HEK293T (cell line): ENCODE results near the gene CANT1.

Source experiments
- BHLHE40 ChIP-seq: fragments of 450-650 bp; IDR thresholded peaks from 2 replicates; pipeline ENCODE4 v1.6.1; 2016; ENCODE audit warnings: mild to moderate bottlenecking, moderate library complexity, borderline replicate concordance
- FOXK2 ChIP-seq: fragments of 450-650 bp; IDR thresholded peaks from 2 replicates; pipeline ENCODE4 v1.6.1; 2016; ENCODE audit warnings: mild to moderate bottlenecking
- FOXM1 ChIP-seq: fragments of 450-650 bp; IDR thresholded peaks from 2 replicates; pipeline ENCODE4 v1.6.1; 2017; ENCODE audit warnings: mild to moderate bottlenecking, borderline replicate concordance
- LEF1 ChIP-seq: fragments of 450-650 bp; IDR thresholded peaks from 2 replicates; pipeline ENCODE4 v1.6.1; 2017; ENCODE audit warnings: mild to moderate bottlenecking, borderline replicate concordance
- NFRKB ChIP-seq: fragments of 450-650 bp; IDR thresholded peaks from 2 replicates; pipeline ENCODE4 v1.6.1; 2016; ENCODE audit warnings: mild to moderate bottlenecking, moderate library complexity
- SP1 ChIP-seq: fragments of 450-650 bp; IDR thresholded peaks from 2 replicates; pipeline ENCODE4 v1.6.1; 2017
- SUZ12 ChIP-seq: fragments of 450-650 bp; IDR thresholded peaks from 2 replicates; pipeline ENCODE4 v1.6.1; 2016; ENCODE audit warnings: mild to moderate bottlenecking
- TARDBP ChIP-seq: fragments of 450-650 bp; IDR thresholded peaks from 2 replicates; pipeline ENCODE4 v1.6.1; 2016
- TF ChIP-seq, protein P1 (sequence below): fragments of 450-650 bp; IDR thresholded peaks from 2 replicates; pipeline ENCODE4 v1.6.1; 2016

DNA sequence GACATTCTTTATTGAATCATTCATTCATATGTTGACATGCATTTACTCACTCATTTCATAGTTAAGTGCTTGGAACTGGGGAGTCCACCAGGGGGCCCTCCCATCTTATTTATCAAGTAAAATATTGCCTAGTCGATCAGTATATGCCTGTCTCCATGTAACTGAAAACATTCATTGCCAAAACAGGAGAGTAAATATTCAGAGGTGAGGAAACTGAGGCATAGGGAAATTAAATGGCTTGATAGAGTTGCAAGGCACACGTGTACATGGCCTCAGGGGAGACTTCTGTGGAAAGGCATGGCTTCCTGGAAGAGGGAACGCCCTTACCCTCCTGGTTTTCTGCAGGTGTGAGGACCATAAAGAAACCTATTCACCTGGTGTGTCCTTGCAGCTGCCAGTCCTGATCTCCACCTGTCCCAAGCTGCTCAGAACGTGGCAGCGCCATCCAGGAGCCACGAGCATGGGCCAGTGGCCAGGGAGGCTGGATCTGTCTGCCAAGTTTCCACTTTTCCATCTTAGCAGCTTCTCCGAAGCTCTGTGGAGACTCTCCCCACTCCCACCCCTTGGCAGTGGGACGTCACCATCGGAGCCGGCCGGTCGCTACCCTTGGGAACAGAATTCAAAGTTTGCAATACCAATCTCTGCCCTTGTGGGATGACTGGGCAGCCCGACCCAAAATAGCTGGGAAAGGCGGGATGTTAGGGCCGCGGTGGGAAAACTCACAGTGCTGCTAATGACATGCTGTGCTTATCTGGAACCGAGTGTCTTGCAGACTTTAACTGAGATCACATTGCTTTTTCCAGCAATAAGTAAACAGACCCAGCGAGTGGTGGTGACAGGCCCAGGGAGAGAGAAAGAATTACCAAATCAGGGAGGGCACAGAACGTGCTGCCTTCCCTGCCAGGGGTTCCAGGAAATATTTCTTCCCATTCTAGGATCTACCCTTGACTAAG lies 10.3 kb upstream of the CANT1 start:
- no peak for TF ChIP-seq TARDBP
- TF ChIP-seq SUZ12 = no peak
- TF ChIP-seq SP1 = no peak
- TF ChIP-seq LEF1 = no peak
- no peak for TF ChIP-seq NFRKB
- no peak for TF ChIP-seq FOXK2
- TF ChIP-seq FOXM1 = no peak
- TF ChIP-seq, protein P1, sequence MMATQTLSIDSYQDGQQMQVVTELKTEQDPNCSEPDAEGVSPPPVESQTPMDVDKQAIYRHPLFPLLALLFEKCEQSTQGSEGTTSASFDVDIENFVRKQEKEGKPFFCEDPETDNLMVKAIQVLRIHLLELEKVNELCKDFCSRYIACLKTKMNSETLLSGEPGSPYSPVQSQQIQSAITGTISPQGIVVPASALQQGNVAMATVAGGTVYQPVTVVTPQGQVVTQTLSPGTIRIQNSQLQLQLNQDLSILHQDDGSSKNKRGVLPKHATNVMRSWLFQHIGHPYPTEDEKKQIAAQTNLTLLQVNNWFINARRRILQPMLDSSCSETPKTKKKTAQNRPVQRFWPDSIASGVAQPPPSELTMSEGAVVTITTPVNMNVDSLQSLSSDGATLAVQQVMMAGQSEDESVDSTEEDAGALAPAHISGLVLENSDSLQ = no peak
- no peak for TF ChIP-seq BHLHE40
